ENCODE data around the gene CAT. TPM values are rescaled to one million over a fixed set of nuclear protein-coding genes. Genes with fewer than 3 reads are reported as not detected.

The CAT gene
- 52.0 and 84.3 TPM in 2 replicates for total RNA-seq

DNA sequence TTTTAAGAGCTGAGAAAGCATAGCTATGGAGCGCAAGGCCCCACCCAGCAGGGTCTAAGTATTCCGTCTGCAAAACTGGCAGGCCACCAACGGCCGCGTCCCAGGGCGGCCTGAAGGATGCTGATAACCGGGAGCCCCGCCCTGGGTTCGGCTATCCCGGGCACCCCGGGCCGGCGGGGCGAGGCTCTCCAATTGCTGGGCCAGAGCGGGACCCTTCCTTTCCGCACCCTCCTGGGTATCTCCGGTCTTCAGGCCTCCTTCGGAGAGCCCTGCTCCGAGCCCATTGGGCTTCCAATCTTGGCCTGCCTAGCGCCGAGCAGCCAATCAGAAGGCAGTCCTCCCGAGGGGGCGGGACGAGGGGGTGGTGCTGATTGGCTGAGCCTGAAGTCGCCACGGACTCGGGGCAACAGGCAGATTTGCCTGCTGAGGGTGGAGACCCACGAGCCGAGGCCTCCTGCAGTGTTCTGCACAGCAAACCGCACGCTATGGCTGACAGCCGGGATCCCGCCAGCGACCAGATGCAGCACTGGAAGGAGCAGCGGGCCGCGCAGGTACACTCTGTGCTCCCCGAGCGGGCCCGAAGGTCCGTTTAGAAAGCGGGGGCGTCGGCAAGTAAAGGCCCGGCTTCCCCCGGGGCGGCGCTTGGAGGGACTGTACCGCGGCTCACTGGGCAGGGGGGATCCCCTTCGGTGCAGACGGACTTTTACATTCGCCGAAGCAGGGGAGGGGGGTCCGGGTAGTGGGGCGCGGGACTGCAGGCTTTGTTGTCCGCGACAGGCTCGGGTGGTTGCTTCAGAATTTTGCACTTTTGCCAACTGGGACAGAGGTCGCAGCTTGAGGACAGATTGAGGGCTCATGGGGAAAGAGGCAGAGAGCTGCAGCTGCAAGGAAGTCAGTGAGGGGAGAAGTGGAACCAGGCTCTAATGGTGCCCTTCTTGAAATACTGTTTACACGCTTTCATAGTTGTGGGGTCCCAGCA is at the start of gene CAT:
Gene CAT, plus strand, starts transcription at position 406 of the 979 bp plus-strand sequence. Its CDS starts 80 bp downstream, at position 486.

DNA sequence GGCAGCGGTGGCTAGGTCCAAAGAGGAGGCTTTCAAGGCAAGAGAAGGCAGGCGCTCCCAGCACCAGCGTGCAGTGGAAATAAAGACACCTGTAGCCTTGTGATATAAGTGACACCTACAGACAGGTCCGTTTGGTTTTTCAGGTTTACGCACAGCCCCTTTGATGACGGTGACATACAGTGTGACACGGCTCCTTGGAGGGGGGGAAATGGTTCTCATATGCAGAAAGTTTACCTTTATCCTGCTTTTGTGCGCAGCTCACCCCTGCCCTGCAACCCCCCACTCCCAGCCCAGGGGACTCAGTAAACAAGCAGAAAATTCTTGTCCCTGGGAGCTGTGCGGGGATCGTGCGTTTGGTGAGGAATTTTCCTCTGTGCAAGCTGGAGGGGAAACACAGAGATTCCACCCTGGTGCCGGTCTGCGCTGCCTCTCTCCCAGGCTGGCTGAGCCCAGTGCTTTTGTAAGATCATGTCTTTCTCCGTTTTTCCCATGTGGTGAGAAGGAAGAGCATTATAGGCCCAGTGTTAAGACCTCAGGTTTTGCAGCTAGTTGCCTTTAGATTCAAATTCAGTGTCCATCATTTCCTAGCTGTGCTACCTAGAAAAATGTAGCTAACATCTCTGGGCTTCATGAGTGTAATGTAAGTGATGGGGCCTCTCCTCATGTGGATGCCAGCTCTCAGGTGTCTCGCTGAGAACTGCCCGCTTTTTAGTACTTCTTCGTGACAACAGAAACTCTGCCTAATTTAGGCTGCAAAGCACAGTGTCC is 75.1 kb downstream of the CAT start, which contains the start of gene ELF5:
Gene ELF5, minus strand, starts transcription at position 113 of the 768 bp plus-strand sequence. CDS start 8,045 bp downstream, outside the sequence.

Other genes starting within 250 kb of the CAT start
- gene ABTB2, start 80.9 kb upstream of the CAT start, total RNA-seq: 3.3 and 9.9 TPM in 2 replicates
- not detected in 2 replicates for gene ELF5, start 74.9 kb downstream of the CAT start, total RNA-seq
- 0.20 and 0.33 TPM in 2 replicates for gene EHF, start 182.2 kb downstream of the CAT start, total RNA-seq